HuH-7 (cell line): ENCODE measurements around the gene TSACC.

Experiments
- DNase-seq: peaks from one replicate; pipeline ENCODE4 v3.0.0; 2011; ENCODE audit warnings: low spot score

Gene TSACC

GRCh38 chr1:156376146-156376545, 37.8 kb downstream of the TSACC start:
- DNase-seq = no peak

GRCh38 chr1:156376958-156377919, 38.9 kb downstream of the TSACC start:
- no peak for DNase-seq

GRCh38 chr1:156378557-156378956, 40.2 kb downstream of the TSACC start:
- no peak for DNase-seq

- peak; percentile 78 for DNase-seq
These were observed 41.3 kb downstream of the TSACC start for GRCh38 chr1:156379420-156380165.

- no peak for DNase-seq
These were observed 44.2 kb downstream of the TSACC start for GRCh38 chr1:156382561-156382960.

- peak; percentile 93 for DNase-seq
These were observed 44.7 kb downstream of the TSACC start for GRCh38 chr1:156383023-156383422.

- no peak for DNase-seq
These were observed 45.7 kb downstream of the TSACC start for GRCh38 chr1:156384007-156384406.

- DNase-seq = no peak
These were observed 46.3 kb downstream of the TSACC start for GRCh38 chr1:156384658-156385057.

- DNase-seq = peak; percentile 89
These were observed 47.3 kb downstream of the TSACC start for GRCh38 chr1:156385534-156386031.

GRCh38 chr1:156386134-156386901, 48.0 kb downstream of the TSACC start:
- no peak for DNase-seq

GRCh38 chr1:156386949-156387869, 48.9 kb downstream of the TSACC start:
- no peak for DNase-seq

- DNase-seq = no peak
These were observed 49.5 kb downstream of the TSACC start for GRCh38 chr1:156387870-156388173.

GRCh38 chr1:156388174-156389137, 50.1 kb downstream of the TSACC start:
- DNase-seq = peak; percentile 55

GRCh38 chr1:156389311-156389710, 51.0 kb downstream of the TSACC start:
- no peak for DNase-seq

GRCh38 chr1:156390469-156391365, 52.4 kb downstream of the TSACC start:
- DNase-seq = no peak

- DNase-seq = no peak
These were observed 53.0 kb downstream of the TSACC start for GRCh38 chr1:156391366-156391677.

GRCh38 chr1:156391701-156392100, 53.4 kb downstream of the TSACC start:
- no peak for DNase-seq

- no peak for DNase-seq
These were observed 54.1 kb downstream of the TSACC start for GRCh38 chr1:156392452-156392853.

GRCh38 chr1:156393095-156393494, 54.8 kb downstream of the TSACC start:
- no peak for DNase-seq
